Spleen (tissue), 13 donors: ENCODE data around the gene KIR2DL4. TPM values are rescaled to one million over a fixed set of nuclear protein-coding genes. Genes with fewer than 3 reads are reported as not detected.
"Not testable (repeated sequence)": the region's sequence is repeated elsewhere in the genome, so short reads cannot be mapped to it uniquely, and the experiment has no call there.

Experiments
- DNase-seq: peaks from one replicate; pipeline ENCODE4 v3.0.0-alpha.2; 2020
- H3K27ac ChIP-seq, 8 donors: fragments of 200-600 bp; sonication (generic) in 7 of 8; 1 replicate in 4 of 8; 2 replicates in 4 of 8; pipeline versions ENCODE4 v1.5.0 to v1.8.0; 2016 to 2021; ENCODE audit warnings: inconsistent platforms in 4 of 8, mild to moderate bottlenecking in 4 of 8, moderate library complexity in 1 of 8
- H3K27me3 ChIP-seq, 7 donors: fragments of 200-600 bp; sonication (generic) in 6 of 7; replicated peaks in 1 of 7; 1 replicate in 4 of 7; 2 replicates in 3 of 7; pipeline versions ENCODE4 v1.5.0 to v1.8.0; 2016 to 2021; ENCODE audit warnings: inconsistent platforms in 3 of 7, mild to moderate bottlenecking in 1 of 7
- H3K36me3 ChIP-seq, 6 donors: fragments of 200-600 bp; sonication (generic) in 5 of 6; 1 replicate in 4 of 6; 2 replicates in 2 of 6; pipeline versions ENCODE4 v1.5.0 to v1.8.0; 2016 to 2021; ENCODE audit warnings: inconsistent platforms in 2 of 6
- H3K4me1 ChIP-seq, 6 donors: fragments of 200-600 bp; sonication (generic) in 5 of 6; 1 replicate in 3 of 6; 2 replicates in 3 of 6; pipeline versions ENCODE4 v1.5.0 to v1.8.0; 2016 to 2021; ENCODE audit warnings: inconsistent platforms in 3 of 6
- H3K4me3 ChIP-seq, 8 donors: fragments of 200-600 bp; sonication (generic) in 7 of 8; 1 replicate in 4 of 8; 2 replicates in 4 of 8; pipeline versions ENCODE4 v1.5.0 to v1.8.0; 2016 to 2021; ENCODE audit warnings: inconsistent platforms in 4 of 8, mild to moderate bottlenecking in 4 of 8, moderate library complexity in 2 of 8
- H3K9me3 ChIP-seq, 8 donors: fragments of 200-600 bp; sonication (generic) in 7 of 8; 1 replicate in 4 of 8; 2 replicates in 4 of 8; pipeline versions ENCODE4 v1.5.0 to v1.8.0; 2016 to 2021; ENCODE audit warnings: inconsistent platforms in 4 of 8
- CTCF ChIP-seq, 11 experiments: fragments of 200-600 bp in 7 of 11; fragments of 450-650 bp in 4 of 11; sonication (generic) in 4 of 11; IDR thresholded peaks in 8 of 11; conservative IDR thresholded peaks in 3 of 11; 1 replicate in 7 of 11; 2 replicates in 4 of 11; pipeline versions ENCODE4 v1.4.0 to v1.8.0; 2016 to 2021; ENCODE audit warnings: antibody characterized with exemption in 11 of 11, inconsistent platforms in 4 of 11, mild to moderate bottlenecking in 1 of 11
- POLR2A ChIP-seq, 3 donors: fragments of 450-650 bp; IDR thresholded peaks; one replicate each; pipeline ENCODE4 v1.5.1; 2017; ENCODE audit warnings: antibody characterized with exemption in 3 of 3, mild to moderate bottlenecking in 1 of 3
- POLR2AphosphoS5 ChIP-seq, 3 donors: sonication (generic); formaldehyde crosslinking; IDR thresholded peaks; one replicate each; pipeline ENCODE4 v1.5.1; 2017; ENCODE audit warnings: antibody characterized with exemption in 3 of 3
- WGBS, 5 donors: extraction: QIAGEN DNeasy Blood & Tissue Kit in 3 of 5; methylation state at CpG; one replicate each; pipeline versions ENCODE4 v1.1.5 to v1.1.7; 2013 to 2018; 5-methylcytosine and 5-hydroxymethylcytosine counted together
- intact Hi-C: fragments of 100-400 bp; cut with DNase I; formaldehyde crosslinking; loops from one replicate; pipeline ENCODE4 v1.15.0; 2023; ENCODE audit warnings: low total_unique reads
- long read RNA-seq, 2 donors: transcript quantifications; one replicate each; lab custom pipeline, GENCODE V29; 2026
- polyA plus RNA-seq, 3 donors: library from polyadenylated mRNA; stranded (reverse); fragments of 200-250 nt; gene quantifications; one replicate each; pipeline ENCODE4 v1.2.1, GENCODE V29; 2013
- total RNA-seq, 7 donors: library from RNA; depleted of rRNA in 3 of 7; stranded (reverse); fragments of >200 nt in 3 of 7; fragmentation: NEBNext Ultra II Directional in 4 of 7; extraction: Animal tissue kit (Norgen Biotek cat#: 25700) in 4 of 7; gene quantifications; one replicate each; pipeline versions ENCODE4 v1.1.0 to v1.2.1, GENCODE V29; 2016 to 2021
- donor health status: healthy with polysubstance abuse.
- donor health status: DM: no; HTN: no; CAD: no; lungs with moderate emphysema.
- donor health status: DM: no; HTN: no; CAD: no.
- donor health status: Bipolar disorder and iron deficiency.
- donor health status: healthy.
- donor health status: DM: no; HTN: no; CAD: no.
- donor health status: DM: yes; HTN: yes; CAD: no.

KIR2DL4 gene
- total RNA-seq (1 to 10 TPM; 1.5 to 6.6 (median 3.7) TPM), polyA plus RNA-seq (1 to 10 TPM in 1 of 3 donors, under 1 TPM in 2; 0.63 to 1.6 (median 0.65) TPM)
- long read RNA-seq, donor 1: 0 reads
- long read RNA-seq, donor 2: 0 reads

DNA sequence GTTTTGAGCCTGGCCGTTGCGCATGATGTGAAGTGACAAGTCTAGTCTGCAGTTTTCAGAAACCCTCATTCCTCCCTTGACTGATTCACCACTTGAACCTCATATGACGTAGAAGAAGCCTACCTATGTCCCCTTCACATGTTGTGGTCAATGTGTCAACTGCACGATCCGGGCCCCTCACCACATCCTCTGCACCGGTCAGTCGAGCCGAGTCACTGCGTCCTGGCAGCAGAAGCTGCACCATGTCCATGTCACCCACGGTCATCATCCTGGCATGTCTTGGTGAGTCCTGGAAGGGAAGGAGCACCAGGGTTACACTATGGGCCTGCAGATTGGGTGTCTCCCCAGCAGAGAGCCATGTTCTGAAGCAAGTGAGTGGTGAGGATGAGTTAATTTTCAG, at the start of gene KIR2DL4:
Gene KIR2DL4, plus strand, starts transcription at position 201 of the 400 bp plus-strand sequence. Its CDS starts 42 bp downstream, at position 243.
- peaks cover 0 to 3% (median 0%) of the 10 kb centered on the region in 7 donors for H3K27me3 ChIP-seq
- peak within 1 kb of the TSS in 3 of 8 donors; percentile 7 to 56 (median 48) for H3K27ac ChIP-seq
- no peaks in the 10 kb centered on the region for H3K4me1 ChIP-seq
- 65 to 93% (median 75%) methylated on average over 10 of the region's 10 CpGs for WGBS, 5 donors
- intact Hi-C loops: no loop called here
- TF ChIP-seq POLR2A (IDR thresholded peaks at IDR 0.05) (no peak), CTCF (IDR thresholded peaks at IDR 0.05 in 8 of 11, conservative IDR thresholded peaks at IDR 0.05 in 3 of 11) (no peak), POLR2AphosphoS5 (IDR thresholded peaks at IDR 0.05) (peak in 2 of 3 donors; percentile 31 to 63)
- H3K4me3 ChIP-seq: peak within 1 kb of the TSS in 1 of 8 donors; percentile 48
- no peak for DNase-seq
- H3K9me3 ChIP-seq: no peaks in the 10 kb centered on the region
- H3K36me3 ChIP-seq: no peaks in the 10 kb centered on the region

GRCh38 chr19:54756204-54757110, 47.0 kb upstream of the KIR2DL4 start:
- intact Hi-C loops, H3K4me1 ChIP-seq, DNase-seq, H3K36me3 ChIP-seq, H3K27me3 ChIP-seq, H3K9me3 ChIP-seq, H3K27ac ChIP-seq, H3K4me3 ChIP-seq: not testable (repeated sequence)
- 71 to 88% (median 79%) methylated on average over 10 to 11 of the region's 12 CpGs for WGBS, 5 donors

- intact Hi-C loops, DNase-seq, H3K4me1 ChIP-seq, H3K36me3 ChIP-seq, H3K9me3 ChIP-seq, H3K4me3 ChIP-seq, H3K27me3 ChIP-seq: not testable (repeated sequence)
- WGBS, 5 donors: 54 to 66% (median 56%) methylated on average over 5 to 6 of the region's 6 CpGs
- peak overlapping the region in 3 of 8 donors; percentile 34 to 65 (median 40) for H3K27ac ChIP-seq
Observed at GRCh38 chr19:54758577-54758976, 44.8 kb upstream of the KIR2DL4 start.

GRCh38 chr19:54764219-54764618, 39.2 kb upstream of the KIR2DL4 start:
- H3K4me3 ChIP-seq, H3K9me3 ChIP-seq, H3K36me3 ChIP-seq, H3K4me1 ChIP-seq, H3K27me3 ChIP-seq, intact Hi-C loops: not testable (repeated sequence)
- peak overlapping the region in 5 of 8 donors; percentile 25 to 74 (median 60) for H3K27ac ChIP-seq
- TF ChIP-seq POLR2AphosphoS5 (IDR thresholded peaks at IDR 0.05): peak in 1 of 3 donors; percentile 14
- WGBS, 5 donors: 47 to 76% (median 52%) methylated on average over 8 of the region's 8 CpGs
- peak; percentile 75 for DNase-seq

GRCh38 chr19:54766464-54766863, 36.9 kb upstream of the KIR2DL4 start:
- 74 to 87% (median 80%) methylated on average over 3 to 4 of the region's 4 CpGs for WGBS, 5 donors
- H3K27me3 ChIP-seq, DNase-seq, H3K27ac ChIP-seq, intact Hi-C loops, H3K9me3 ChIP-seq, H3K4me1 ChIP-seq, H3K36me3 ChIP-seq, H3K4me3 ChIP-seq: not testable (repeated sequence)

- Histone ChIP-seq H3K4me3 (peak within 1 kb of the TSS in 1 of 8 donors; percentile 8), H3K27ac (peak within 1 kb of the TSS in 1 of 8 donors; percentile 6)
- intact Hi-C loops, DNase-seq, H3K27me3 ChIP-seq, H3K36me3 ChIP-seq, H3K4me1 ChIP-seq, H3K9me3 ChIP-seq: not testable (repeated sequence)
- 91 to 94% (median 92%) methylated on average over 13 to 15 of the region's 15 CpGs for WGBS, 5 donors
Observed at GRCh38 chr19:54769646-54770045, 33.8 kb upstream of the KIR2DL4 start, which contains the start of gene KIR2DL1. Gene KIR2DL1 (plus strand): TSS chr19:54769793. CDS start chr19:54769851, 58 bp downstream.

- DNase-seq, intact Hi-C loops, H3K27me3 ChIP-seq, H3K4me1 ChIP-seq, H3K36me3 ChIP-seq, H3K9me3 ChIP-seq: not testable (repeated sequence)
- peak overlapping the region in 1 of 8 donors; percentile 6 for H3K27ac ChIP-seq
- WGBS, 5 donors: 78 to 95% (median 89%) methylated on average over 3 to 4 of the region's 4 CpGs
- H3K4me3 ChIP-seq: peak overlapping the region in 1 of 8 donors; percentile 8
Observed at GRCh38 chr19:54770511-54770910, 32.9 kb upstream of the KIR2DL4 start.

DNA sequence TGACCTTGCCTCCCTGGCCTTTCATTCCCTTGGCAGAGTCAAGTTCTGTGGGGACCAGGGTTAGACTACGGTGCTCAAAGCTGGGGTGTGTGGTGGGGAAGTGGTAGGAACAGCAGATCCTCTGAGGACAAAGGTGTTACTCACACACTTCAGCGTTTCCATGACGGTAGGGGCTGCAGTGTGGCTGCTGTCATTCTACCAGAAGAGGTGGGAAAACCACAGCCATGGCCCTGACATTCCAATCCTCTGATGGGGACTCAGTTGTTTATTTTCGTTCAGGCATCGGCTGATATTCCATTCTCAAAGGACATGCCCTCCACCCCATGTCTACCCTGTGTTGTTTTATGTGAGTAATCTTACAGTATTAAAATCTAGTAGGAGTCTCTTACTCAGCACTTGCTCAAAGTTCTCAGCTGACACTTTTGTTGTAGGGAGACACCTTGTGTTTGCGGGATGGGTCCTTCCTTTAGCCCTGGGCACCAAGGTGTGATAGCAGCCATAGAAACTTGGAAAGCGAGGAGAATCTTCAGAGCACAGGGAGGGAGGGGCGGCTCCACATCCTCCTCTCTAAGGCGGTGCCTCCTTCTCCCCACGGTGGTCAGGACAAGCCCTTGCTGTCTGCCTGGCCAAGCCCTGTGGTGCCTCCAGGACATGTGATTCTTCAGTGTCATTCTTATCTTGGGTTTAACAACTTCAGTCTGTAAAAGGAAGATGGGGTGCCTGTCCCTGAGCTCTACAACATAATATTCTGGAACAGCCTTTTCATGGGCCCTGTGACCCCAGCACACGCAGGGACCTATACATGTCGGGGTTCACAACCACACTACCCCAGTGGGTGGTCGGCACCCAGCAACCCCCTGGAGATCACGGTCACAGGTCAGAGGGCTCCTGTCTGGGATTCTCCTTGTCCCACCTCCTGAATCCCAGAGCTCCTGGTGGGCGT, 32.1 kb upstream of the KIR2DL4 start:
- H3K36me3 ChIP-seq, H3K27me3 ChIP-seq, intact Hi-C loops, H3K9me3 ChIP-seq, H3K4me1 ChIP-seq, DNase-seq: not testable (repeated sequence)
- 74 to 86% (median 80%) methylated on average over 10 to 14 of the region's 15 CpGs for WGBS, 5 donors
- H3K27ac ChIP-seq: peak overlapping the region in 1 of 8 donors; percentile 6
- H3K4me3 ChIP-seq: peak overlapping the region in 1 of 8 donors; percentile 8

DNA sequence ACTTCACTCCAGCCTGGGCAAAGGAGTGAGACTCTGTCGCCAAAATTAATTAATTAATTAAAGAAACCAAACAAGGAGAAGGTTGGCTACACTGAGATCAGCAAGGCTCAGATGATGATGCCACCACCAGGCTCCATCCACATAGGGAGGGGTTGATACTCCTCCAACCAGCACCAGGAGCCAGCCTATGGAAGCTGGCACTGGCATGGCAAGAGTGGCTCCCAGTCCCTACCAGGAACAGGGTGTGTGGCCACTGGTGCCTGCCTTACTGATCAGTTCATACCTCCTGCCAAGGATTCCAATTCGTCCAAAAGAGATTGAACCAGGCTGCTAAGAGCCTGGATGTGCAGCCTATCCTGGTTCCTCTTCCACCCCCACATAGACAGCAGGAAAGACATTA, 30.7 kb upstream of the KIR2DL4 start:
- H3K27me3 ChIP-seq, intact Hi-C loops, H3K4me3 ChIP-seq, DNase-seq, H3K9me3 ChIP-seq, H3K4me1 ChIP-seq, H3K36me3 ChIP-seq, H3K27ac ChIP-seq: not testable (repeated sequence)
- WGBS, 5 donors: 29 to 60% (median 45%) methylated on average over 2 of the region's 2 CpGs
